Trophoblast cell (in vitro differentiated cells and primary cell): ENCODE measurements around the gene DLG2.

Source experiments
- DNase-seq, 2 donors: peaks; one replicate each; pipeline ENCODE4 v3.0.0-alpha.2; 2016
- H2AFZ ChIP-seq: 2 replicates; pipeline ENCODE4 v1.6.1; 2013; ENCODE audit warnings: low read length, moderate library complexity, mild to moderate bottlenecking; ENCODE audit not compliant: insufficient read depth, poor library complexity
- H2AK5ac ChIP-seq: 2 replicates; pipeline ENCODE4 v1.6.1; 2013; ENCODE audit warnings: mild to moderate bottlenecking, low read length
- H2BK120ac ChIP-seq: 2 replicates; pipeline ENCODE4 v1.6.1; 2013; ENCODE audit warnings: low read length, mild to moderate bottlenecking, moderate library complexity; ENCODE audit not compliant: insufficient read depth, poor library complexity
- H2BK12ac ChIP-seq: 2 replicates; pipeline ENCODE4 v1.6.1; 2013; ENCODE audit warnings: mild to moderate bottlenecking, low read length, moderate library complexity
- H2BK5ac ChIP-seq: 2 replicates; pipeline ENCODE4 v1.6.1; 2013; ENCODE audit warnings: low read length, low read depth, moderate library complexity, mild to moderate bottlenecking; ENCODE audit not compliant: poor library complexity
- H3K14ac ChIP-seq: 2 replicates; pipeline ENCODE4 v1.6.1; 2013; ENCODE audit warnings: mild to moderate bottlenecking, low read length
- H3K18ac ChIP-seq: 2 replicates; pipeline ENCODE4 v1.6.1; 2013; ENCODE audit warnings: mild to moderate bottlenecking, low read length
- H3K23ac ChIP-seq: 2 replicates; pipeline ENCODE4 v1.6.1; 2013; ENCODE audit warnings: low read length
- H3K27ac ChIP-seq: 2 replicates; pipeline ENCODE4 v1.5.1; 2013; ENCODE audit warnings: low read depth, mild to moderate bottlenecking, inconsistent platforms, low read length, moderate library complexity
- H3K27me3 ChIP-seq: 2 replicates; pipeline ENCODE4 v1.6.1; 2013; ENCODE audit warnings: inconsistent platforms, mild to moderate bottlenecking, low read length, moderate library complexity; ENCODE audit not compliant: insufficient read depth
- H3K36me3 ChIP-seq, 2 experiments: 1 replicate in 1 of 2; 2 replicates in 1 of 2; pipeline ENCODE4 v1.6.1; 2013; ENCODE audit warnings: low read length in 2 of 2, mild to moderate bottlenecking in 2 of 2, moderate library complexity in 1 of 2; ENCODE audit not compliant: insufficient read depth in 2 of 2, control insufficient read depth in 1 of 2
- H3K4ac ChIP-seq: 2 replicates; pipeline ENCODE4 v1.6.1; 2013; ENCODE audit warnings: low read depth, mild to moderate bottlenecking, low read length, moderate library complexity
- H3K4me1 ChIP-seq, 2 experiments: 1 replicate in 1 of 2; 2 replicates in 1 of 2; pipeline ENCODE4 v1.6.1; 2013; ENCODE audit warnings: low read length in 2 of 2, mild to moderate bottlenecking in 2 of 2, moderate library complexity in 1 of 2; ENCODE audit not compliant: insufficient read depth in 2 of 2, control insufficient read depth in 1 of 2
- H3K4me2 ChIP-seq: 2 replicates; pipeline ENCODE4 v1.6.1; 2013; ENCODE audit warnings: inconsistent platforms, mild to moderate bottlenecking, low read length, moderate library complexity
- H3K4me3 ChIP-seq: 2 replicates; pipeline ENCODE4 v1.5.1; 2013; ENCODE audit warnings: mild to moderate bottlenecking, low read depth, low read length, inconsistent platforms
- H3K79me1 ChIP-seq: one replicate; pipeline ENCODE4 v1.6.1; 2013; ENCODE audit warnings: low read length
- H3K79me2 ChIP-seq: 2 replicates; pipeline ENCODE4 v1.6.1; 2013; ENCODE audit warnings: low read length, mild to moderate bottlenecking; ENCODE audit not compliant: control insufficient read depth, insufficient read depth, poor library complexity
- H3K9ac ChIP-seq: 2 replicates; pipeline ENCODE4 v1.6.1; 2013; ENCODE audit warnings: mild to moderate bottlenecking, low read length
- H3K9me3 ChIP-seq: 2 replicates; pipeline ENCODE4 v1.6.1; 2013; ENCODE audit warnings: low read depth, mild to moderate bottlenecking, control low read depth, inconsistent platforms, low read length; ENCODE audit not compliant: insufficient read depth
- H4K12ac ChIP-seq: 2 replicates; pipeline ENCODE4 v1.6.1; 2013; ENCODE audit warnings: low read depth, mild to moderate bottlenecking, low read length, moderate library complexity
- H4K8ac ChIP-seq: 2 replicates; pipeline ENCODE4 v1.6.1; 2013; ENCODE audit warnings: low read depth, mild to moderate bottlenecking, low read length, moderate library complexity
- H4K91ac ChIP-seq: one replicate; pipeline ENCODE4 v1.6.1; 2013; ENCODE audit warnings: low read depth, mild to moderate bottlenecking, low read length, moderate library complexity
- WGBS: extraction: QIAGEN DNeasy Blood & Tissue Kit; methylation state at CpG from one replicate; pipeline ENCODE4 v1.1.7; 2013; ENCODE audit warnings: missing lambda C conversion rate; ENCODE audit not compliant: insufficient read length, insufficient coverage; ENCODE audit errors: extremely low coverage; 5-methylcytosine and 5-hydroxymethylcytosine counted together

Gene DLG2

GRCh38 chr11:83475760-83476159 lies 2151.4 kb downstream of the DLG2 start:
- H2BK12ac ChIP-seq: no peak overlapping the region
- H2AFZ ChIP-seq: no peak overlapping the region
- no peak overlapping the region for H3K9ac ChIP-seq
- no peak overlapping the region for H3K4me3 ChIP-seq
- H2BK5ac ChIP-seq: no peak overlapping the region
- H3K14ac ChIP-seq: no peak overlapping the region
- H3K4ac ChIP-seq: no peak overlapping the region
- H2BK120ac ChIP-seq: no peak overlapping the region
- no CpG with 5 or more reads among the region's 3 CpGs for WGBS
- no peaks in the 10 kb centered on the region for H3K9me3 ChIP-seq
- no peak overlapping the region for H4K12ac ChIP-seq
- no peak overlapping the region for H3K4me2 ChIP-seq
- H3K79me2 ChIP-seq: no peaks in the 10 kb centered on the region
- no peak overlapping the region for H2AK5ac ChIP-seq
- H4K91ac ChIP-seq: no peak overlapping the region
- peaks cover 0 to 2% of the 10 kb centered on the region in 2 experiments for H3K4me1 ChIP-seq
- no peak overlapping the region for H3K27ac ChIP-seq
- no peaks in the 10 kb centered on the region for H3K36me3 ChIP-seq
- no peak overlapping the region for H3K23ac ChIP-seq
- no peaks in the 10 kb centered on the region for H3K27me3 ChIP-seq
- H4K8ac ChIP-seq: no peak overlapping the region
- no peak for DNase-seq
- H3K79me1 ChIP-seq: no peaks in the 10 kb centered on the region
- H3K18ac ChIP-seq: no peak overlapping the region

- Histone ChIP-seq H3K79me1 (no peaks in the 10 kb centered on the region), H3K4ac (no peak overlapping the region), H2AFZ (no peak overlapping the region), H4K12ac (no peak overlapping the region), H4K8ac (no peak overlapping the region), H3K79me2 (no peaks in the 10 kb centered on the region), H3K14ac (no peak overlapping the region), H3K4me3 (no peak overlapping the region), H3K9me3 (no peaks in the 10 kb centered on the region), H2BK120ac (no peak overlapping the region), H3K4me1 (peaks cover 0 to 2% of the 10 kb centered on the region in 2 experiments), H3K27ac (no peak overlapping the region), H3K4me2 (no peak overlapping the region), H4K91ac (no peak overlapping the region), H3K23ac (no peak overlapping the region), H3K27me3 (no peaks in the 10 kb centered on the region), H2AK5ac (peak overlapping the region; percentile 46), H3K18ac (no peak overlapping the region), H2BK5ac (no peak overlapping the region), H2BK12ac (peak overlapping the region; percentile 71), H3K9ac (no peak overlapping the region), H3K36me3 (no peaks in the 10 kb centered on the region)
- no CpG with 5 or more reads among the region's 3 CpGs for WGBS
- peak; percentile 70 to 87 for DNase-seq
Observed at GRCh38 chr11:83473743-83474142, 2153.4 kb downstream of the DLG2 start.

- H3K14ac ChIP-seq: no peak overlapping the region
- H2AFZ ChIP-seq: no peak overlapping the region
- H2BK12ac ChIP-seq: no peak overlapping the region
- H2BK120ac ChIP-seq: no peak overlapping the region
- H4K91ac ChIP-seq: no peak overlapping the region
- no peak overlapping the region for H3K4ac ChIP-seq
- H2BK5ac ChIP-seq: no peak overlapping the region
- H4K8ac ChIP-seq: no peak overlapping the region
- no peak overlapping the region for H3K18ac ChIP-seq
- no peaks in the 10 kb centered on the region for H3K9me3 ChIP-seq
- H2AK5ac ChIP-seq: no peak overlapping the region
- peaks cover 0 to 2% of the 10 kb centered on the region in 2 experiments for H3K4me1 ChIP-seq
- H3K27me3 ChIP-seq: no peaks in the 10 kb centered on the region
- no peak overlapping the region for H3K27ac ChIP-seq
- no peaks in the 10 kb centered on the region for H3K79me2 ChIP-seq
- no peak overlapping the region for H3K9ac ChIP-seq
- no peak overlapping the region for H4K12ac ChIP-seq
- H3K36me3 ChIP-seq: no peaks in the 10 kb centered on the region
- DNase-seq: peak; percentile 63 to 80
- H3K79me1 ChIP-seq: no peaks in the 10 kb centered on the region
- no peak overlapping the region for H3K4me2 ChIP-seq
- no peak overlapping the region for H3K4me3 ChIP-seq
- H3K23ac ChIP-seq: no peak overlapping the region
Observed at GRCh38 chr11:83472806-83473205, 2154.3 kb downstream of the DLG2 start.

- Histone ChIP-seq H3K23ac (no peak overlapping the region), H3K27me3 (no peaks in the 10 kb centered on the region), H2BK120ac (no peak overlapping the region), H3K27ac (no peak overlapping the region), H3K4me3 (no peak overlapping the region), H3K36me3 (no peaks in the 10 kb centered on the region), H3K79me2 (no peaks in the 10 kb centered on the region), H3K9me3 (no peaks in the 10 kb centered on the region), H4K8ac (no peak overlapping the region), H2BK5ac (no peak overlapping the region), H3K79me1 (no peaks in the 10 kb centered on the region), H3K9ac (no peak overlapping the region), H2AFZ (no peak overlapping the region), H3K14ac (no peak overlapping the region), H3K4me2 (no peak overlapping the region), H2AK5ac (no peak overlapping the region), H4K91ac (no peak overlapping the region), H3K4me1 (peaks cover 0 to 2% of the 10 kb centered on the region in 2 experiments), H2BK12ac (no peak overlapping the region), H4K12ac (no peak overlapping the region), H3K18ac (no peak overlapping the region), H3K4ac (no peak overlapping the region)
- WGBS: no CpG with 5 or more reads among the region's 5 CpGs
- no peak for DNase-seq
Observed at GRCh38 chr11:83471831-83472727, 2155.1 kb downstream of the DLG2 start.
